Measurements from ENCODE around the gene UXS1.

- TF ChIP-seq CTCF (IDR thresholded peaks at IDR 0.05), result no peak
- TF ChIP-seq POLR2A (IDR thresholded peaks at IDR 0.05), result no peak
Observed at GRCh38 chr2:106165561-106165960, 28.5 kb downstream of the UXS1 start.
